Astrocyte of the hippocampus (primary cell): ENCODE data around the gene KIAA1328.

Experiments used
- DNase-seq: peaks from one replicate; pipeline ENCODE4 v3.0.0; 2011; ENCODE audit warnings: low read depth, low spot score

The KIAA1328 gene

GRCh38 chr18:37252854-37253393 lies 424.0 kb downstream of the KIAA1328 start:
- DNase-seq = no peak

GRCh38 chr18:37253394-37254235 lies 424.7 kb downstream of the KIAA1328 start:
- DNase-seq = peak; percentile 54

- DNase-seq = peak; percentile 21
Measured at GRCh38 chr18:37254236-37254754, 425.4 kb downstream of the KIAA1328 start.

- DNase-seq = no peak
Measured at GRCh38 chr18:37254973-37255372, 426.0 kb downstream of the KIAA1328 start.

GRCh38 chr18:37258131-37258530 lies 429.2 kb downstream of the KIAA1328 start:
- no peak for DNase-seq

- no peak for DNase-seq
Measured at GRCh38 chr18:37258819-37259218, 429.9 kb downstream of the KIAA1328 start.

GRCh38 chr18:37259711-37260110 lies 430.8 kb downstream of the KIAA1328 start:
- DNase-seq = no peak

- no peak for DNase-seq
Measured at GRCh38 chr18:37260367-37261093, 431.6 kb downstream of the KIAA1328 start.

- DNase-seq = no peak
Measured at GRCh38 chr18:37261246-37261840, 432.4 kb downstream of the KIAA1328 start.

GRCh38 chr18:37261988-37262387 lies 433.1 kb downstream of the KIAA1328 start:
- no peak for DNase-seq

GRCh38 chr18:37264956-37265355 lies 436.0 kb downstream of the KIAA1328 start:
- DNase-seq = no peak

GRCh38 chr18:37265382-37265781 lies 436.5 kb downstream of the KIAA1328 start:
- DNase-seq = no peak

- DNase-seq = no peak
Measured at GRCh38 chr18:37266290-37266689, 437.4 kb downstream of the KIAA1328 start.

- DNase-seq = peak; percentile 86
Measured at GRCh38 chr18:37270038-37270665, 441.2 kb downstream of the KIAA1328 start.

GRCh38 chr18:37270666-37271052 lies 441.7 kb downstream of the KIAA1328 start:
- no peak for DNase-seq

- DNase-seq = no peak
Measured at GRCh38 chr18:37272226-37272625, 443.3 kb downstream of the KIAA1328 start.

- no peak for DNase-seq
Measured at GRCh38 chr18:37272841-37273240, 443.9 kb downstream of the KIAA1328 start.

- no peak for DNase-seq
Measured at GRCh38 chr18:37274309-37275236, 445.6 kb downstream of the KIAA1328 start.

- DNase-seq = no peak
Measured at GRCh38 chr18:37275237-37275741, 446.4 kb downstream of the KIAA1328 start.
